CD8-positive, alpha-beta memory T cell (primary cell): Measurements from ENCODE around the gene EPS8L2. TPM values are rescaled to one million over a fixed set of nuclear protein-coding genes. Genes with fewer than 3 reads are reported as not detected.
"Not testable (repeated sequence)": the region's sequence is repeated elsewhere in the genome, so short reads cannot be mapped to it uniquely, and the experiment has no call there.

ENCODE experiments used
- CTCF ChIA-PET: fragments of 350-600 bp; sonication (Branson Sonifier 250); formaldehyde crosslinking; loops from one replicate; lab custom pipeline; 2021; ENCODE audit warnings: antibody characterized with exemption; lab: Charles Lee
- POLR2A ChIA-PET: fragments of 350-600 bp; sonication (Branson Sonifier 250); formaldehyde crosslinking; loops from one replicate; lab custom pipeline; 2021; ENCODE audit warnings: antibody characterized with exemption; lab: Charles Lee
- DNase-seq, 5 donors: peaks; one replicate each; pipeline versions ENCODE4 v3.0.0 to v3.0.0-alpha.2; 2020 to 2022; ENCODE audit warnings: mixed read lengths in 1 of 5
- H3K27ac ChIP-seq: one replicate; pipeline ENCODE4 v1.7.0; 2013; ENCODE audit warnings: low read depth, mild to moderate bottlenecking, low read length, moderate library complexity
- H3K27me3 ChIP-seq: 2 replicates; pipeline ENCODE4 v1.7.0; 2013; ENCODE audit warnings: low read length, mild to moderate bottlenecking; ENCODE audit not compliant: insufficient read depth, poor library complexity, severe bottlenecking
- H3K36me3 ChIP-seq: 2 replicates; pipeline ENCODE4 v1.7.0; 2013; ENCODE audit warnings: mild to moderate bottlenecking, low read length, moderate library complexity; ENCODE audit not compliant: insufficient read depth
- H3K4me1 ChIP-seq: 2 replicates; pipeline ENCODE4 v1.7.0; 2013; ENCODE audit warnings: mild to moderate bottlenecking, low read length, moderate library complexity; ENCODE audit not compliant: insufficient read depth
- H3K4me3 ChIP-seq: 2 replicates; pipeline ENCODE4 v1.7.0; 2013; ENCODE audit warnings: mild to moderate bottlenecking, low read length
- H3K9me3 ChIP-seq: 2 replicates; pipeline ENCODE4 v1.7.0; 2013; ENCODE audit warnings: mild to moderate bottlenecking, low read length
- H3K27ac Mint-ChIP-seq, 8 donors: one replicate each; pipeline ENCODE4 v1.8.0; 2020 to 2021; ENCODE audit warnings: mixed read lengths in 8 of 8, mild to moderate bottlenecking in 6 of 8, inconsistent platforms in 3 of 8, moderate library complexity in 3 of 8
- H3K27me3 Mint-ChIP-seq, 2 donors: one replicate each; pipeline ENCODE4 v1.8.0; 2020 to 2021; ENCODE audit warnings: mixed read lengths in 2 of 2, mild to moderate bottlenecking in 1 of 2, moderate library complexity in 1 of 2
- H3K36me3 Mint-ChIP-seq, 3 donors: one replicate each; pipeline ENCODE4 v1.8.0; 2020 to 2021; ENCODE audit warnings: mixed read lengths in 3 of 3, inconsistent platforms in 1 of 3, mild to moderate bottlenecking in 1 of 3
- H3K4me1 Mint-ChIP-seq, 3 donors: one replicate each; pipeline ENCODE4 v1.8.0; 2020 to 2021; ENCODE audit warnings: mixed read lengths in 3 of 3, inconsistent platforms in 1 of 3, mild to moderate bottlenecking in 1 of 3
- H3K4me3 Mint-ChIP-seq, 7 donors: one replicate each; pipeline ENCODE4 v1.8.0; 2020 to 2021; ENCODE audit warnings: mixed read lengths in 7 of 7, mild to moderate bottlenecking in 6 of 7, moderate library complexity in 4 of 7, inconsistent platforms in 2 of 7
- H3K9me3 Mint-ChIP-seq, 5 donors: one replicate each; pipeline ENCODE4 v1.8.0; 2020 to 2022; ENCODE audit warnings: mixed read lengths in 5 of 5, mild to moderate bottlenecking in 3 of 5, moderate library complexity in 2 of 5, inconsistent platforms in 1 of 5
- polyA plus RNA-seq: library from polyadenylated mRNA; unstranded; fragments of 300-500 nt; fragmentation: Illumina TruSeq; gene quantifications from one replicate; pipeline ENCODE4 v1.2.3, GENCODE V29; 2021
- total RNA-seq, 2 experiments: library from RNA; stranded (reverse); gene quantifications; one replicate each; pipeline ENCODE4 v1.2.3, GENCODE V29; 2021

EPS8L2 gene
- total and polyA plus RNA-seq, 3 experiments from 2014 or later: 7.0 to 22.9 (median 7.8) TPM

DNA sequence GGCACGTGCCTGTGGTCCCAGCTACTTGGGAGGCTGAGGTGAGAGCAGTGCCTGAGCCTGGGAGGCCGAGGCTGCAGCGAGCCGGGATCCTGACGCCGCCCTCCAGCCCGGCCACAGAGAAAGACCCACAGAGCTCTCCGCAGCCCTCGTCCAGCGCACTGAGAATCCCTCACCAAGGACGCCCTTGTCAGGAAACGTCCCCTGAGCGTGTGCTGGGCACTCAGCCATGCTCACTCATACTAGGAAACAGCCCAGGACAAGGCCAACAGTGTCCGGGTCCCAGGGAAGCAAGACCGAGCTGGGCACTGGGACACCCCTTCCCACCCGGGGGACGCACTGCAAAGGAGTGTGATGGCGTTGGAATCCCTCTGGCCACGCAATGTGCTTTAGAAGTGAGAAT lies 25.6 kb upstream of the EPS8L2 start:
- H3K9me3 ChIP-seq: no peaks in the 10 kb centered on the region

DNA sequence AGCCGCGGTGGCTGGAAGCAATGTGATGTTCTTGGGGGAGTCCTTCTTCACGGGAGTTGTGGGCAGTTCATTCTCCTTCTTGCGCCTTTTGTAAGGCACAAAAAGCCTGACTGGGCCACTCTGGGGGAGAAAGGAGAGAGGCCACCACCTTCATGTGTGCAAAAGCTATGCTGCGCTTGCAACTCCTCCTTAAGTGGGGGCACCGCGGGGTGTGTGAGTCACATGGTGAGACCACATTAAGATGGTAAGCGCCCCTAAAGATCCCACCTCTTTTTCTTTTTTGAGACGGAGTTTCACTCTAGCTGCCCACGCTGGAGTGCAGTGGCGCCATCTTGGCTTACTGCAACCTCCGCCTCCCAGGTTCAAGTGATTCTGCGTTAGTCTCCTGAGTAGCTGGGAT lies 25.1 kb upstream of the EPS8L2 start:
- Histone ChIP-seq H3K4me1 (no peaks in the 10 kb centered on the region), H3K27ac (no peak overlapping the region), H3K27me3 (no peaks in the 10 kb centered on the region), H3K4me3 (no peak overlapping the region), H3K9me3 (no peaks in the 10 kb centered on the region), H3K36me3 (peaks cover 29% of the 10 kb centered on the region)
- H3K36me3 Mint-ChIP-seq: peaks cover 14 to 76% (median 22%) of the 10 kb centered on the region in 3 donors
- CTCF ChIA-PET: no interaction called here
- H3K4me1 Mint-ChIP-seq: peaks cover 0 to 13% (median 0%) of the 10 kb centered on the region in 3 donors
- POLR2A ChIA-PET: no interaction called here
- DNase-seq: peak in 1 of 5 donors; percentile 35
- no peaks in the 10 kb centered on the region for H3K27me3 Mint-ChIP-seq
- H3K4me3 Mint-ChIP-seq: no peak overlapping the region
- H3K27ac Mint-ChIP-seq: peak overlapping the region in 1 of 8 donors; percentile 72
- no peaks in the 10 kb centered on the region for H3K9me3 Mint-ChIP-seq

More for the DNA sequence above, 25.6 kb upstream of the EPS8L2 start:
- Mint-ChIP-seq H3K27ac (peak overlapping the region in 1 of 8 donors; percentile 60), H3K36me3 (peaks cover 14 to 76% (median 22%) of the 10 kb centered on the region in 3 donors), H3K4me1 (peaks cover 0 to 13% (median 0%) of the 10 kb centered on the region in 3 donors), H3K27me3 (no peaks in the 10 kb centered on the region), H3K9me3 (no peaks in the 10 kb centered on the region), H3K4me3 (no peak overlapping the region)
- DNase-seq: no peak
- no peak overlapping the region for H3K27ac ChIP-seq
- no peaks in the 10 kb centered on the region for H3K27me3 ChIP-seq
- ChIA-PET CTCF (no interaction called here), POLR2A (no interaction called here)
- no peak overlapping the region for H3K4me3 ChIP-seq
- no peaks in the 10 kb centered on the region for H3K4me1 ChIP-seq
- peaks cover 29% of the 10 kb centered on the region for H3K36me3 ChIP-seq

- Histone ChIP-seq H3K4me3 (no peak overlapping the region), H3K36me3 (peaks cover 35% of the 10 kb centered on the region), H3K4me1 (peaks cover 13% of the 10 kb centered on the region), H3K9me3 (no peaks in the 10 kb centered on the region), H3K27ac (no peak overlapping the region), H3K27me3 (no peaks in the 10 kb centered on the region)
- H3K36me3 Mint-ChIP-seq: peaks cover 17 to 75% (median 21%) of the 10 kb centered on the region in 3 donors
- no peak overlapping the region for H3K27ac Mint-ChIP-seq
- H3K4me3 Mint-ChIP-seq: no peak overlapping the region
- no peaks in the 10 kb centered on the region for H3K9me3 Mint-ChIP-seq
- H3K27me3 Mint-ChIP-seq: no peaks in the 10 kb centered on the region
- peaks cover 5 to 9% (median 9%) of the 10 kb centered on the region in 3 donors for H3K4me1 Mint-ChIP-seq
- POLR2A ChIA-PET: no interaction called here
- no peak for DNase-seq
- CTCF ChIA-PET: interaction anchor here (1.3 kb wide), 1 partner anchor 37 kb away, joined by 3 read pairs; no protein-coding TSS in a partner anchor
These were observed 19.4 kb upstream of the EPS8L2 start for GRCh38 chr11:686451-687243.

- H3K27ac ChIP-seq: no peak overlapping the region
- no peak overlapping the region for H3K4me3 Mint-ChIP-seq
- no peak overlapping the region for H3K4me3 ChIP-seq
- no peaks in the 10 kb centered on the region for H3K27me3 ChIP-seq
- DNase-seq: no peak
- ChIA-PET CTCF (interaction anchor here (1.3 kb wide), 1 partner anchor 35 kb away, joined by 3 read pairs; no protein-coding TSS in a partner anchor), POLR2A (no interaction called here)
- H3K27me3 Mint-ChIP-seq: no peaks in the 10 kb centered on the region
- H3K4me1 ChIP-seq: peaks cover 24% of the 10 kb centered on the region
- peaks cover 17 to 70% (median 20%) of the 10 kb centered on the region in 3 donors for H3K36me3 Mint-ChIP-seq
- H3K9me3 Mint-ChIP-seq: no peaks in the 10 kb centered on the region
- H3K9me3 ChIP-seq: no peaks in the 10 kb centered on the region
- H3K4me1 Mint-ChIP-seq: peaks cover 11 to 18% (median 11%) of the 10 kb centered on the region in 3 donors
- H3K27ac Mint-ChIP-seq: no peak overlapping the region
- H3K36me3 ChIP-seq: peaks cover 28% of the 10 kb centered on the region
These were observed 18.3 kb upstream of the EPS8L2 start for GRCh38 chr11:687751-688150.

DNA sequence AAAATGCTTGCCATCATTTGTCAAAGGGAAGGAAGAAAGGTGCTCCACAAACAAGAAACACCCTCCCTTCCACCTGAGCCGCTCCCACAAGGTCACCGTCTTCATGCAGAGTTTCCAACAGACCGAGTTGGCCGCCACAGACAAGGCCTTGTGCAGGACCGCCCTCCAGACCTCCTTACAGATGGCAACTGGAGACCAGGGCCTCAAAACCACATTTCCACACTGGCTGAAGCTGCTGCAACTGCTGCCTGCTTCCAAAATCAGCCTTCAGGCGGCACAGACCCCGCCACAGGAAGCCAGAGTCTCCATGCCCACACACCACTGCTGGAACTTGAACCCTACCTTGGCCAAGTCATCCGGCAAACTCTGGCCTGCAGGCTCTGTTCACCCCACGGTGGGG lies 17.4 kb upstream of the EPS8L2 start:
- Histone ChIP-seq H3K36me3 (peaks cover 20% of the 10 kb centered on the region), H3K9me3 (no peaks in the 10 kb centered on the region), H3K27me3 (no peaks in the 10 kb centered on the region), H3K27ac (no peak overlapping the region), H3K4me3 (no peak overlapping the region), H3K4me1 (peaks cover 33% of the 10 kb centered on the region)
- POLR2A ChIA-PET: no interaction called here
- Mint-ChIP-seq H3K27ac (peak overlapping the region in 2 of 8 donors; percentile 57 to 60), H3K4me3 (no peak overlapping the region), H3K4me1 (peaks cover 18 to 28% (median 19%) of the 10 kb centered on the region in 3 donors), H3K9me3 (no peaks in the 10 kb centered on the region), H3K36me3 (peaks cover 10 to 63% (median 11%) of the 10 kb centered on the region in 3 donors), H3K27me3 (no peaks in the 10 kb centered on the region)
- DNase-seq: no peak
- CTCF ChIA-PET: no interaction called here

DNA sequence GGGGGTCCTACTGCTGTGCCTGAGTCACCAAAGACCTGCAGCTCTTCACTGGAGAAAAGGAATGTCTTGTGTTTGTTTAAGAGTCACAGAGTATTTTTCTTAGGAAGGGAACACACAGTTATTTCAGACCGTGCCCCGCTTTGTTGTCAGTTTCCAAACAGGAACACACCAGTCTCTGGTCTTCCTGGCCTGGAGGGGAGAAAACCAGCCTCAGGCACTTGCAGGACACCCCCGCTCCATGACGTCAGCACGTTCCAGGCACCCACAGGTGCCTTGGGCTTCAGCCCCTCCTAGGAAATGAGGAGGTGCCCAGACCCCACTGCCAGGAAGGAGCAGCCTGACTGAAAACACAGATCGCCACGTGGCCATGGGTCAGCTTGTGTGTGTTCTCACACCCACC lies 16.4 kb upstream of the EPS8L2 start:
- no peak overlapping the region for H3K27ac ChIP-seq
- peaks cover 40% of the 10 kb centered on the region for H3K4me1 ChIP-seq
- H3K36me3 ChIP-seq: peaks cover 13% of the 10 kb centered on the region
- H3K9me3 Mint-ChIP-seq: no peaks in the 10 kb centered on the region
- H3K4me3 ChIP-seq: no peak overlapping the region
- H3K4me1 Mint-ChIP-seq: peaks cover 18 to 30% (median 20%) of the 10 kb centered on the region in 3 donors
- no peak for DNase-seq
- no peak overlapping the region for H3K4me3 Mint-ChIP-seq
- peaks cover 2 to 54% (median 4%) of the 10 kb centered on the region in 3 donors for H3K36me3 Mint-ChIP-seq
- H3K9me3 ChIP-seq: no peaks in the 10 kb centered on the region
- POLR2A ChIA-PET: no interaction called here
- no peak overlapping the region for H3K27ac Mint-ChIP-seq
- H3K27me3 Mint-ChIP-seq: no peaks in the 10 kb centered on the region
- CTCF ChIA-PET: no interaction called here
- H3K27me3 ChIP-seq: no peaks in the 10 kb centered on the region

DNA sequence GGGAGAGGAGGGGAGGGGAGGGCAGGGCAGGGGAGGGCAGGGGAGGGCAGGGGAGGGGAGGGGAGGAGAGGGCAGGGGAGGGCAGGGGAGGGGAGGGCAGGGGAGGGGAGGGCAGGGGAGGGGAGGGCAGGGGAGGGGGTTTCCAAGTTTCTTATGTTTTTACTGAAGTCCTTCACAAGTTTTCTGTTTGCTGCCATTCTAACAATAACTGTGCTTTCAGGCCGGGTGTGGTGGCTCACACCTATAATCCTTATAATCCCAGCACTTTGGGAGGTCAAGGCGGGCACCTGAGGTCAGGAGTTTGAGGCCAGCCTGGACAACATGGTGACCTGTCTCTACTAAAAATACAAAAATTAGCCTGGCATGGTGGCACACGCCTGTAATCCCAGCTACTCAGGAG lies 15.8 kb upstream of the EPS8L2 start:
- peaks cover 18 to 30% (median 20%) of the 10 kb centered on the region in 3 donors for H3K4me1 Mint-ChIP-seq
- H3K27ac ChIP-seq: not testable (repeated sequence)

More for the DNA sequence above, 15.8 kb upstream of the EPS8L2 start:
- CTCF ChIA-PET: interaction anchor here (1.0 kb wide), 1 partner anchor 33 kb away, joined by 3 read pairs; no protein-coding TSS in a partner anchor
- DNase-seq, H3K9me3 Mint-ChIP-seq, H3K9me3 ChIP-seq, H3K4me3 ChIP-seq, H3K27me3 Mint-ChIP-seq, H3K27me3 ChIP-seq, POLR2A ChIA-PET, H3K4me3 Mint-ChIP-seq: not testable (repeated sequence)
- peak overlapping the region in 1 of 8 donors; percentile 55 for H3K27ac Mint-ChIP-seq
- Histone ChIP-seq H3K4me1 (peaks cover 40% of the 10 kb centered on the region), H3K36me3 (peaks cover 11% of the 10 kb centered on the region)
- peaks cover 0 to 52% (median 3%) of the 10 kb centered on the region in 3 donors for H3K36me3 Mint-ChIP-seq
